HepG2 (cell line): Measurements from ENCODE around the gene HSPA1A. TPM values are rescaled to one million over a fixed set of nuclear protein-coding genes. Genes with fewer than 3 reads are reported as not detected.

ENCODE experiments used
- ARNTL ChIP-seq: sonication (generic); formaldehyde crosslinking; IDR thresholded peaks from 2 replicates; pipeline ENCODE4 v1.4.0; 2020; ENCODE audit warnings: mild to moderate bottlenecking, missing genetic modification reagents
- BCL6 ChIP-seq: IDR thresholded peaks from 2 replicates; pipeline ENCODE4 v1.6.1; 2016; ENCODE audit warnings: missing genetic modification reagents, missing compliant biosample characterization
- CAMTA2 ChIP-seq: sonication (generic); formaldehyde crosslinking; IDR thresholded peaks from 2 replicates; pipeline ENCODE4 v1.4.0; 2020; ENCODE audit warnings: mild to moderate bottlenecking, missing genetic modification reagents, borderline replicate concordance
- DDIT3 ChIP-seq: sonication (generic); formaldehyde crosslinking; IDR thresholded peaks from 2 replicates; pipeline ENCODE4 v1.4.0; 2020; ENCODE audit warnings: mild to moderate bottlenecking, missing genetic modification reagents
- ELF1 ChIP-seq: sonication (generic); formaldehyde crosslinking; IDR thresholded peaks from 2 replicates; pipeline ENCODE4 v1.4.0; 2020; ENCODE audit warnings: missing genetic modification reagents
- HNRNPK ChIP-seq: fragments of 200-400 bp; formaldehyde crosslinking; IDR thresholded peaks from 2 replicates; pipeline ENCODE4 v1.6.1; 2018; ENCODE audit warnings: low read length, low read depth, moderate library complexity, mild to moderate bottlenecking; ENCODE audit not compliant: poor library complexity, severe bottlenecking
- IRF1 ChIP-seq: sonication (generic); formaldehyde crosslinking; IDR thresholded peaks from 2 replicates; pipeline ENCODE4 v1.4.0; 2020; ENCODE audit warnings: low read depth, mild to moderate bottlenecking, missing genetic modification reagents
- MBD4 ChIP-seq: IDR thresholded peaks from 2 replicates; pipeline ENCODE4 v1.6.1; 2012; ENCODE audit warnings: low read length, inconsistent platforms, borderline replicate concordance
- MXI1 ChIP-seq: IDR thresholded peaks from 3 replicates; pipeline ENCODE4 v1.6.1; 2012; ENCODE audit warnings: low read depth, low read length, inconsistent platforms, borderline replicate concordance
- SP5 ChIP-seq: IDR thresholded peaks from 2 replicates; pipeline ENCODE4 v1.6.1; 2016; ENCODE audit warnings: low read depth, borderline replicate concordance
- TEAD3 ChIP-seq: optimal IDR thresholded peaks from 2 replicates; pipeline ENCODE3; 2016; ENCODE audit warnings: borderline replicate concordance
- ZNF205 ChIP-seq: IDR thresholded peaks from 2 replicates; pipeline ENCODE4 v1.6.1; 2018; ENCODE audit warnings: missing biosample characterization, missing genetic modification reagents
- ZNF678 ChIP-seq: sonication (generic); formaldehyde crosslinking; IDR thresholded peaks from 2 replicates; pipeline ENCODE4 v1.4.0; 2020; ENCODE audit warnings: mild to moderate bottlenecking, missing genetic modification reagents
- polyA plus RNA-seq, 8 experiments: library from polyadenylated mRNA; depleted of rRNA in 3 of 8; stranded (reverse) in 7 of 8; unstranded in 1 of 8; fragments of >200 nt; fragmentation: Illumina TruSeq in 4 of 8; extraction: Trizol in 4 of 8; gene quantifications; 2 replicates each; pipeline versions ENCODE4 v1.2.1 to v1.2.3, GENCODE V29; 2011 to 2016; ENCODE audit warnings: low read depth in 4 of 8, missing spikeins in 1 of 8, mixed read lengths in 1 of 8; ENCODE audit not compliant: insufficient read depth in 1 of 8
- total RNA-seq, 5 experiments: library from RNA; depleted of rRNA; stranded (reverse); fragments of >200 nt; fragmentation: Illumina TruSeq; extraction: Trizol; gene quantifications; 2 replicates each; pipeline ENCODE4 v1.2.3, GENCODE V29; 2016; ENCODE audit warnings: low read depth in 1 of 5
- TF ChIP-seq, protein P1 (sequence below): sonication (generic); formaldehyde crosslinking; IDR thresholded peaks from 2 replicates; pipeline ENCODE4 v1.5.0; 2020; ENCODE audit warnings: mild to moderate bottlenecking, missing genetic modification reagents
- TF ChIP-seq, protein P2 (sequence below): sonication (generic); formaldehyde crosslinking; IDR thresholded peaks from 2 replicates; pipeline ENCODE4 v1.4.0; 2020; ENCODE audit warnings: mild to moderate bottlenecking, missing genetic modification reagents

Gene HSPA1A
- total and polyA plus RNA-seq, 2 of the 13 experiments (the other 11 are each of a cell fraction or from before 2014, with no cell fraction given), result 44.5 to 85.0 TPM

DNA sequence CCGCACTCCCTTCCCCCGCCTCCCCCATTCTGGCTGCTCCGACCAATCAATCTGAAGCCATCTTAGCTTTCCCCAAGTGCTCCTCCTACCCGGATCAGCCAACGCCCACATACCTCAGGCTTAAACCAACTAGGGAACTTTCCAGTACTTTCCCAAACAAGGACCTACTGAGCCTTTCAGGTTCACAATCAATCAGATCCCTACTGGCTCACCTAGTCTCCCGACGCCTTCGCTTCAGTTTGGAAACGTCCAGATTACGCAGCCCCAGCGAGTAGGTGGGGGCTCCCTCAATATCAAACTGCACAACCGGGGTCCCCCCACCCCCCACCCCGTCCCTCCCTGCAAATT is 692 bp upstream of the HSPA1A start (continued):
- TF ChIP-seq, protein P1, sequence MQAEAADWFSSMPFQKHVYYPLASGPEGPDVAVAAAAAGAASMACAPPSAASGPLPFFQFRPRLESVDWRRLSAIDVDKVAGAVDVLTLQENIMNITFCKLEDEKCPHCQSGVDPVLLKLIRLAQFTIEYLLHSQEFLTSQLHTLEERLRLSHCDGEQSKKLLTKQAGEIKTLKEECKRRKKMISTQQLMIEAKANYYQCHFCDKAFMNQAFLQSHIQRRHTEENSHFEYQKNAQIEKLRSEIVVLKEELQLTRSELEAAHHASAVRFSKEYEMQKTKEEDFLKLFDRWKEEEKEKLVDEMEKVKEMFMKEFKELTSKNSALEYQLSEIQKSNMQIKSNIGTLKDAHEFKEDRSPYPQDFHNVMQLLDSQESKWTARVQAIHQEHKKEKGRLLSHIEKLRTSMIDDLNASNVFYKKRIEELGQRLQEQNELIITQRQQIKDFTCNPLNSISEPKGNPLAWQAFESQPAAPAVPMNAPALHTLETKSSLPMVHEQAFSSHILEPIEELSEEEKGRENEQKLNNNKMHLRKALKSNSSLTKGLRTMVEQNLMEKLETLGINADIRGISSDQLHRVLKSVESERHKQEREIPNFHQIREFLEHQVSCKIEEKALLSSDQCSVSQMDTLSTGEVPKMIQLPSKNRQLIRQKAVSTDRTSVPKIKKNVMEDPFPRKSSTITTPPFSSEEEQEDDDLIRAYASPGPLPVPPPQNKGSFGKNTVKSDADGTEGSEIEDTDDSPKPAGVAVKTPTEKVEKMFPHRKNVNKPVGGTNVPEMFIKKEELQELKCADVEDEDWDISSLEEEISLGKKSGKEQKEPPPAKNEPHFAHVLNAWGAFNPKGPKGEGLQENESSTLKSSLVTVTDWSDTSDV (CRISPR knock-in tag), result no peak
- TF ChIP-seq, protein P2, sequence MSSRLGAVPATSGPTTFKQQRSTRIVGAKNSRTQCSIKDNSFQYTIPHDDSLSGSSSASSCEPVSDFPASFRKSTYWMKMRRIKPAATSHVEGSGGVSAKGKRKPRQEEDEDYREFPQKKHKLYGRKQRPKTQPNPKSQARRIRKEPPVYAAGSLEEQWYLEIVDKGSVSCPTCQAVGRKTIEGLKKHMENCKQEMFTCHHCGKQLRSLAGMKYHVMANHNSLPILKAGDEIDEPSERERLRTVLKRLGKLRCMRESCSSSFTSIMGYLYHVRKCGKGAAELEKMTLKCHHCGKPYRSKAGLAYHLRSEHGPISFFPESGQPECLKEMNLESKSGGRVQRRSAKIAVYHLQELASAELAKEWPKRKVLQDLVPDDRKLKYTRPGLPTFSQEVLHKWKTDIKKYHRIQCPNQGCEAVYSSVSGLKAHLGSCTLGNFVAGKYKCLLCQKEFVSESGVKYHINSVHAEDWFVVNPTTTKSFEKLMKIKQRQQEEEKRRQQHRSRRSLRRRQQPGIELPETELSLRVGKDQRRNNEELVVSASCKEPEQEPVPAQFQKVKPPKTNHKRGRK, result no peak
- no peak; the same call in 2 of the 3 replicates for TF ChIP-seq MXI1
- peak; percentile 81 for TF ChIP-seq SP5
- no peak for TF ChIP-seq IRF1 (CRISPR knock-in tag)
- TF ChIP-seq ZNF678 (CRISPR knock-in tag), result no peak
- TF ChIP-seq DDIT3 (CRISPR knock-in tag), result no peak
- TF ChIP-seq ELF1 (CRISPR knock-in tag), result no peak
- no peak for TF ChIP-seq ZNF205 (CRISPR knock-in tag)
- TF ChIP-seq ARNTL, result no peak
- no peak for TF ChIP-seq CAMTA2 (CRISPR knock-in tag)
- peak; percentile 66 for TF ChIP-seq BCL6 (CRISPR knock-in tag)
- TF ChIP-seq HNRNPK, result peak; percentile 67
- TF ChIP-seq TEAD3 (CRISPR knock-in tag), result peak; percentile 74
- TF ChIP-seq MBD4, result no peak
